Measurements from ENCODE around the gene ZXDA. TPM values are rescaled to one million over a fixed set of nuclear protein-coding genes. Genes with fewer than 3 reads are reported as not detected.

The ZXDA gene
- total RNA-seq, 2 donors from 2014 or later, result 1.9 TPM; not detected in 1

DNA sequence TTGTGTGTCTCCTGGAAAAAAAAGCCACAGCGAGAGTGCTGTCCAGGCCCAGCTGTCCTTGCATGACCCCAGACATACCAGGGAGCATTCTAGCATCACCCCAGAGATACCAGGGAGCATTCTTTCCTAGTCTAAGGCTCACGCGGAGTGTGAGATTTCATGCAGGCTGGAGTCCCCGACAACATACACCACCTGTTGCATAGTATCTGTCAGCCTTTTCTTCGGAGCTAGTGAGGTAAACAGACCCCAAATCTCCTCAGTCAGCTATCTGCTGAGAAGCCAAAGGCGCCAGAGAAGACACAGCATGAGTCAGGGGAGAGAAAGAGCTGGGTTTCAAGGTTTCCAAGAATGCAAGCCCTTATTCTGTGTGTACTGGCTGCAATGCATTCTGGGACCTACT lies 23.1 kb upstream of the ZXDA start:
- Mint-ChIP-seq H3K36me3 (ENCODE audit: low read depth) (no peaks in the 10 kb centered on the region), H3K4me1 (peaks cover 4% of the 10 kb centered on the region), H3K27ac (no peak overlapping the region), H3K9me3 (peaks cover 62% of the 10 kb centered on the region), H3K27me3 (ENCODE audit: insufficient read depth) (no peaks in the 10 kb centered on the region), H3K4me3 (no peak overlapping the region)
- H3K4me3 ChIP-seq (ENCODE audit: low read length), result no peak overlapping the region
- H3K36me3 ChIP-seq (ENCODE audit: control insufficient read depth, insufficient read depth, low read length), result no peaks in the 10 kb centered on the region
- no peak overlapping the region for H3K9ac ChIP-seq (ENCODE audit: extremely low read depth, low read length, poor library complexity, severe bottlenecking)
- H3K27ac ChIP-seq (ENCODE audit: low read depth, low read length), result no peak overlapping the region
- H3K9me3 ChIP-seq (ENCODE audit: control insufficient read depth, low read length), result peaks cover 17% of the 10 kb centered on the region
- no peaks in the 10 kb centered on the region for H3K4me1 ChIP-seq (ENCODE audit: control insufficient read depth, insufficient read depth, low read length)
- no peaks in the 10 kb centered on the region for H3K27me3 ChIP-seq (ENCODE audit: control insufficient read depth, insufficient read depth, low read length, poor library complexity, severe bottlenecking)
- TF ChIP-seq, protein P1, sequence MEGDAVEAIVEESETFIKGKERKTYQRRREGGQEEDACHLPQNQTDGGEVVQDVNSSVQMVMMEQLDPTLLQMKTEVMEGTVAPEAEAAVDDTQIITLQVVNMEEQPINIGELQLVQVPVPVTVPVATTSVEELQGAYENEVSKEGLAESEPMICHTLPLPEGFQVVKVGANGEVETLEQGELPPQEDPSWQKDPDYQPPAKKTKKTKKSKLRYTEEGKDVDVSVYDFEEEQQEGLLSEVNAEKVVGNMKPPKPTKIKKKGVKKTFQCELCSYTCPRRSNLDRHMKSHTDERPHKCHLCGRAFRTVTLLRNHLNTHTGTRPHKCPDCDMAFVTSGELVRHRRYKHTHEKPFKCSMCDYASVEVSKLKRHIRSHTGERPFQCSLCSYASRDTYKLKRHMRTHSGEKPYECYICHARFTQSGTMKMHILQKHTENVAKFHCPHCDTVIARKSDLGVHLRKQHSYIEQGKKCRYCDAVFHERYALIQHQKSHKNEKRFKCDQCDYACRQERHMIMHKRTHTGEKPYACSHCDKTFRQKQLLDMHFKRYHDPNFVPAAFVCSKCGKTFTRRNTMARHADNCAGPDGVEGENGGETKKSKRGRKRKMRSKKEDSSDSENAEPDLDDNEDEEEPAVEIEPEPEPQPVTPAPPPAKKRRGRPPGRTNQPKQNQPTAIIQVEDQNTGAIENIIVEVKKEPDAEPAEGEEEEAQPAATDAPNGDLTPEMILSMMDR (conservative IDR thresholded peaks at IDR 0.05), result no peak
- no peak for DNase-seq
- WGBS, 2 experiments (ENCODE audit: insufficient coverage in 1 of 2, insufficient read length in 1 of 2), result 61% methylated on average over 6 of the region's 6 CpGs; no CpG with 5 or more reads in 1 of the 2 experiments

DNA sequence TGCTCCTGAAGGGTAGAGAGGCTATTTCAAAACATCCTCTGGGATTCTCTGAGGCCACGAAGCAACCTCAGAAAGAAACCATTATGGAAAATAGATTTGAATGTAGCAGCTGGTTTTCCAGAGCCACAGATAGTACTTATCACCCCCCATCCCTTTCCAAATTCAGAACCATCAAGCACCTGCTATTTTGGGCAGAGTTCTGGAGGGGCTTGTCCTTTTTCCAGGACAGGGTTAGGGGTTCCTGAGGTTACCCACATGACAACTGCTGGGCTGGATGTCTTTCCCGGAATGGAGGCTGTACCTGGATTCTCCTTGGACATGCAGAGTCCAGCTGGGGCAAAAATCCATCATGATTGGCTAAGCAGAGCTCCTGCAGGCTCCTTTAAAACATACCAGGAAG lies 22.0 kb upstream of the ZXDA start:
- no peak overlapping the region for H3K27ac ChIP-seq (ENCODE audit: low read depth, low read length)
- no peak for DNase-seq
- TF ChIP-seq, protein P1 (conservative IDR thresholded peaks at IDR 0.05), result no peak
- no peaks in the 10 kb centered on the region for H3K27me3 ChIP-seq (ENCODE audit: control insufficient read depth, insufficient read depth, low read length, poor library complexity, severe bottlenecking)
- no peak overlapping the region for H3K9ac ChIP-seq (ENCODE audit: extremely low read depth, low read length, poor library complexity, severe bottlenecking)
- no peaks in the 10 kb centered on the region for H3K36me3 Mint-ChIP-seq (ENCODE audit: low read depth)
- peaks cover 17% of the 10 kb centered on the region for H3K9me3 ChIP-seq (ENCODE audit: control insufficient read depth, low read length)
- H3K4me1 ChIP-seq (ENCODE audit: control insufficient read depth, insufficient read depth, low read length), result no peaks in the 10 kb centered on the region
- 21% methylated on average over 2 of the region's 2 CpGs; no CpG with 5 or more reads in 1 of the 2 experiments for WGBS, 2 experiments (ENCODE audit: insufficient coverage in 1 of 2, insufficient read length in 1 of 2)
- peaks cover 9% of the 10 kb centered on the region for H3K4me1 Mint-ChIP-seq
- H3K27ac Mint-ChIP-seq, result no peak overlapping the region
- peaks cover 64% of the 10 kb centered on the region for H3K9me3 Mint-ChIP-seq
- no peaks in the 10 kb centered on the region for H3K36me3 ChIP-seq (ENCODE audit: control insufficient read depth, insufficient read depth, low read length)
- no peak overlapping the region for H3K4me3 ChIP-seq (ENCODE audit: low read length)
- H3K27me3 Mint-ChIP-seq (ENCODE audit: insufficient read depth), result no peaks in the 10 kb centered on the region
- H3K4me3 Mint-ChIP-seq, result no peak overlapping the region

DNA sequence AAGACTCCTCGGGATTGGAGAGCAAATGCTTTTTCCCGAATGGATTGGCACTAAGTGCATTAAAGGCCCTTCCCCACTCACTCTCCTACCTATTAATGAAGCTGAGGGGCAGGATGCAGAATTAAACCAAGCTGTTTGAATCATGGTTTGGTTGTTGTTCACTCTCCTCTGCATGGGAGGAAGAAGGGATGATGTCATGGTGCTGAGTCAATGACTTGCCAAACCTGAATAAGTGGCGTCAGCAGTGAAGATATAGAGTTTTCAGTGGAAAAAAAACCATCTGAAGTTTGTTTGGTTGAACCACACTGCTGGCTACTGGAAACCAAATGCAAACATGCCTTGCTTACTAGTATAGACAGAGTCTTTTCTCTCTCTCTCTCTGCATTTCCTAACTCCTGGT lies 19.8 kb upstream of the ZXDA start:
- H3K27me3 Mint-ChIP-seq (ENCODE audit: insufficient read depth), result no peaks in the 10 kb centered on the region
- TF ChIP-seq, protein P1 (conservative IDR thresholded peaks at IDR 0.05), result no peak
- H3K4me3 Mint-ChIP-seq, result no peak overlapping the region
- H3K9me3 ChIP-seq (ENCODE audit: control insufficient read depth, low read length), result peaks cover 12% of the 10 kb centered on the region
- H3K27ac Mint-ChIP-seq, result no peak overlapping the region
- H3K27ac ChIP-seq (ENCODE audit: low read depth, low read length), result no peak overlapping the region
- no peaks in the 10 kb centered on the region for H3K4me1 ChIP-seq (ENCODE audit: control insufficient read depth, insufficient read depth, low read length)
- H3K36me3 ChIP-seq (ENCODE audit: control insufficient read depth, insufficient read depth, low read length), result no peaks in the 10 kb centered on the region
- no peak overlapping the region for H3K9ac ChIP-seq (ENCODE audit: extremely low read depth, low read length, poor library complexity, severe bottlenecking)
- DNase-seq, result no peak
- 62% methylated on average over 2 of the region's 3 CpGs; no CpG with 5 or more reads in 1 of the 2 experiments for WGBS, 2 experiments (ENCODE audit: insufficient coverage in 1 of 2, insufficient read length in 1 of 2)
- H3K27me3 ChIP-seq (ENCODE audit: control insufficient read depth, insufficient read depth, low read length, poor library complexity, severe bottlenecking), result no peaks in the 10 kb centered on the region
- H3K36me3 Mint-ChIP-seq (ENCODE audit: low read depth), result no peaks in the 10 kb centered on the region
- no peak overlapping the region for H3K4me3 ChIP-seq (ENCODE audit: low read length)
- peaks cover 66% of the 10 kb centered on the region for H3K9me3 Mint-ChIP-seq
- peaks cover 9% of the 10 kb centered on the region for H3K4me1 Mint-ChIP-seq

All from endodermal cell (in vitro differentiated cells).